ENCODE data around the gene SNRPD3. TPM values are rescaled to one million over a fixed set of nuclear protein-coding genes. Genes with fewer than 3 reads are reported as not detected.
"Not testable (repeated sequence)": the region's sequence is repeated elsewhere in the genome, so short reads cannot be mapped to it uniquely, and the experiment has no call there.

SNRPD3 gene
- total RNA-seq, 1 donor from 2014 or later = 165 TPM

DNA sequence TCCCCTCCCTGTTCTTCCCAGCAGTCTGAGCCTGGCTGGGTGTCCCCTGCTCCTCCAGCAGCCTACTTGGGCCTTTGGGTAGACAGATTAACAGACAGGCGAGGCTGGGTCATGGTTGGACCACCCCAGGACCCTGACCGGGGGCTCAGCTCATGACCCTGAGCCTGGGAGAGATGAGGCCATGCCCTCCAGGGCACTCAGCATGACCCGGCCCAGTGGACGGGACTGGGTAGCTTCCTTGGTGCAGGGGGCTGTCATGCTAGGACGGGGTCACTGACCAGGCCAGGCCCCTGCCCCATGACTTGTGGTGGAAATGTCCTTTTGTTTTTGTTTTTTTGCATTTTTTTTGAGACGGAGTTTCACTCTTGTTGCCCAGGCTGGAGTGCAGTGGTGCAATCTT lies 52.5 kb downstream of the SNRPD3 start:
- DNase-seq (ENCODE audit: low read depth in 2 of 2) = not testable (repeated sequence)

DNA sequence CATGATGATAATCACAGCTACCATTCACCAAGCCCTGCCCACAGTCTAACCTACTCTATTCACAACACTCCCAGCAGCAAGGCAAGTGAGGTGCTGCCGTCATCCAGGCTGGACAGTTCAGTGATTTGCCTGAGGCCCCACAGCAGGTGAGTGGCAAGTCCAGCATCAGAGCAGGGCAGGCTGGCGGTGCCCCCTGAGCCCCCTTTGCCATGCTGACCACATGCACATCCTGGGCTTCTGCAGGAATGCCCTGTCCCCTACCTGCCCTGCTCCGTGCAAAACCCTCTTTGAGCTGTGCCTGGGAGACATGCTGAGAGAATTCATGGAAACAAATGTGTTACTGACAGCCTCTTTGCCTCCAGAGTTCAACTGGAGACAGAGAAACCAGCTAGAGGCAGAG lies 54.1 kb downstream of the SNRPD3 start:
- DNase-seq (ENCODE audit: low read depth in 2 of 2) = not testable (repeated sequence)

GRCh38 chr22:24614794-24615193 lies 59.0 kb downstream of the SNRPD3 start:
- not testable (repeated sequence) for DNase-seq (ENCODE audit: low read depth in 2 of 2)

DNA sequence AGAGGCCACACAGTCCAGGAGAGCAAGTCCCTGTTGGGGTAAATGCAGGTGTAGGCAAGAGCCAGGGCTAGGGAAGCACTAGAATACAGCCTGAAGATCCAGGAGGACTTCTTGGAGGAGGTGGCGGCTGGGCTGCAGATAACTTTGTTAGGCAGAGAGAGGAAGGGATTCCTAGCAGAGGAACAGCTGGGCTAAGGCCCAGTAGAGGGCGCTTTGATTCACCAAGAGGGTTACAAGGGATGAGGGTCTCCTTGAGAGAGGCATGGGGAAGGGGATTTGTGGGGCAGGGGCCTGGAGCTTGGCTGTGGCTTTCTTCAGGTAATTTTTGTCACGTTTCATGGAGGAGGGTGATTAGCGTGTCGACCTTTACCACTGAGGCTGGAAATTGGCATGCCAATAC lies 65.4 kb downstream of the SNRPD3 start:
- not testable (repeated sequence) for DNase-seq (ENCODE audit: low read depth in 2 of 2)

DNA sequence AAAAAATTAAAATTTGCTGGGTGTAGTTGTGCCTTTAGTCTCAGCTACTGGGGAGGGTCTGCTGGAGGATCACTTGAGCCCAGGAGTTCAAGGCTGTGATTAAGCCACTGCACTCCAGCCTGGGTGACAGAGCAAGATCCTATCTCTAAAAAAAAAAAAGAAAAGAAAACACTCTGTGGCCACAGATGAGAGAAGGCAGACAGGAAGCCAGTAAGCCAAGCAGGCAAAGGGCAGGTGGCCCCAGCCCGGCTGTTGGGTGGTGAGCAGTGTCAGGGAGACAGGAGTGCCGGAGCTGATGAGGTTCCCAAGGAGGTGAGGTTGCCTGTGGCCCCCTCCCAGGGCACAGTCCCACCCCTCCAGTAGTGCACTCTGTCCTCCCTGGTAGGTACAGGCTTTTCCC lies 66.8 kb downstream of the SNRPD3 start:
- not testable (repeated sequence) for DNase-seq (ENCODE audit: low read depth in 2 of 2)

Other genes starting within 250 kb of the SNRPD3 start
- 3.8 and 7.0 TPM in 2 replicates for gene ADORA2A, start 128.4 kb upstream of the SNRPD3 start, total RNA-seq
- gene UPB1, start 60.7 kb upstream of the SNRPD3 start, total RNA-seq = under 0.01 TPM in 1 of 2 replicates, not detected in the other
- 128 and 171 TPM in 2 replicates for gene GUCD1, start 861 bp upstream of the SNRPD3 start, total RNA-seq
- gene LRRC75B, start 37.1 kb downstream of the SNRPD3 start, total RNA-seq = 2.6 TPM in 2 replicates
- 4.8 and 6.1 TPM in 2 replicates for gene GGT1, start 47.2 kb downstream of the SNRPD3 start, total RNA-seq
- gene PIWIL3, start 218.7 kb downstream of the SNRPD3 start, total RNA-seq = not detected in 2 replicates